Suprapubic skin (tissue), 4 donors: ENCODE results near the gene DEFB110. TPM values are rescaled to one million over a fixed set of nuclear protein-coding genes. Genes with fewer than 3 reads are reported as not detected.

Experiments used
- total RNA-seq, 4 donors: library from RNA; depleted of rRNA; stranded (reverse); fragments of >200 nt; gene quantifications; one replicate each; pipeline ENCODE4 v1.1.0, GENCODE V29; 2016

The DEFB110 gene
- total RNA-seq, 4 donors from 2014 or later = not detected

Other genes starting within 250 kb of the DEFB110 start
- not detected for gene PGK2, start 234.7 kb downstream of the DEFB110 start, total RNA-seq
- not detected for gene CRISP1, start 155.5 kb downstream of the DEFB110 start, total RNA-seq
- gene DEFB114, start 57.8 kb downstream of the DEFB110 start, total RNA-seq = not detected
- not detected for gene DEFB113, start 52.4 kb downstream of the DEFB110 start, total RNA-seq
- gene DEFB112, start 27.9 kb upstream of the DEFB110 start, total RNA-seq = not detected